Skeletal muscle satellite cell (primary cell): ENCODE results near the gene DTHD1.

Source experiments
- H3K27me3 ChIP-seq: 2 replicates; pipeline ENCODE4 v1.7.0; 2013; ENCODE audit warnings: low read length; ENCODE audit not compliant: control insufficient read depth, insufficient read depth
- H3K36me3 ChIP-seq: 2 replicates; pipeline ENCODE4 v1.7.0; 2013; ENCODE audit warnings: mild to moderate bottlenecking, control low read depth, low read length; ENCODE audit not compliant: insufficient read depth
- H3K4me1 ChIP-seq: 2 replicates; pipeline ENCODE4 v1.7.0; 2013; ENCODE audit warnings: low read length; ENCODE audit not compliant: control insufficient read depth, insufficient read depth
- H3K4me2 ChIP-seq: 2 replicates; pipeline ENCODE4 v1.7.0; 2013; ENCODE audit warnings: mild to moderate bottlenecking, low read length
- H3K4me3 ChIP-seq: 2 replicates; pipeline ENCODE4 v1.7.0; 2013; ENCODE audit warnings: low read length
- H3K9ac ChIP-seq: 2 replicates; pipeline ENCODE4 v1.7.0; 2013; ENCODE audit warnings: mild to moderate bottlenecking, low read depth, low read length, moderate library complexity
- H3K9me3 ChIP-seq: replicated peaks from 2 replicates; pipeline ENCODE4 v1.7.0; 2013; ENCODE audit warnings: mild to moderate bottlenecking, control low read depth, low read length

Gene DTHD1

DNA sequence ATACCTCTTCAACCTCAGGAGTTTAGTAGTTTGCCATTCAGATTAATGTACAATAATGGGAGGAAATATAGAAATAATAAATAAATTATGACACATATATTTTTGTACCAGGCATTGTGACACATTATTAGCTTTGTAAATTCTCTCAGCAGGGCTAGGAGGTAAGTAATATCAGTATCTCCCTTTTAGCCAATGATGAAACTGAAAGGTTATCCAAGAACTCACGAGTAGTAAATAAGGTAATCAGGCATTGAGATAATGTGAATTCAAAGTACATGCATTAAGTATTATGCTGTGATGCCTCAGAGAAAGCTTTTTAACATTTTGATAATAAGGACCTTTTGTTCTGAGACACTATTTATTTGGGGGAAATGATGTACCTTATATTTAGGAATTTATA lies 31.8 kb upstream of the DTHD1 start:
- Histone ChIP-seq H3K9ac (no peak overlapping the region), H3K4me2 (no peak overlapping the region), H3K36me3 (no peaks in the 10 kb centered on the region), H3K4me1 (no peaks in the 10 kb centered on the region), H3K27me3 (no peaks in the 10 kb centered on the region), H3K9me3 (no peaks in the 10 kb centered on the region), H3K4me3 (no peak overlapping the region)

DNA sequence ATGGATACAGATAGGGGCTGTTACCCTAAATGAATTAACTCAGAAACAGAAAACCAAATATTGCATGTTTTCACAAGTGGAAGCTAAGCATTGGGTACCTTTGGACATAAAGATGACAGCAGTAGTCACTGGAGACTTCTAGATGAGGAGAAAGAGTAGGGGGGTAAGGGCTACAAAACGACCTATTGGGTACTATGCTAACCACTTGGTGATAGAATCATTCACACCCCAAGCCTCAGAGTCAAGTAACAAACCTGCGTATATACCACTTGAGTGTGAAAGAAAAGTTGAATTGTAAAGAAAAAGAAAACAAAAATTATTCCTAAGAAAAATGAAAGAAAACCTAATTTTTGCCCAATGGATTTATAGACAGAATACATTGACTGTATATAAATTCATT lies 29.4 kb upstream of the DTHD1 start:
- H3K36me3 ChIP-seq = no peaks in the 10 kb centered on the region
- no peaks in the 10 kb centered on the region for H3K9me3 ChIP-seq
- H3K4me1 ChIP-seq = no peaks in the 10 kb centered on the region
- no peaks in the 10 kb centered on the region for H3K27me3 ChIP-seq
- no peak overlapping the region for H3K4me2 ChIP-seq
- no peak overlapping the region for H3K4me3 ChIP-seq
- H3K9ac ChIP-seq = no peak overlapping the region

DNA sequence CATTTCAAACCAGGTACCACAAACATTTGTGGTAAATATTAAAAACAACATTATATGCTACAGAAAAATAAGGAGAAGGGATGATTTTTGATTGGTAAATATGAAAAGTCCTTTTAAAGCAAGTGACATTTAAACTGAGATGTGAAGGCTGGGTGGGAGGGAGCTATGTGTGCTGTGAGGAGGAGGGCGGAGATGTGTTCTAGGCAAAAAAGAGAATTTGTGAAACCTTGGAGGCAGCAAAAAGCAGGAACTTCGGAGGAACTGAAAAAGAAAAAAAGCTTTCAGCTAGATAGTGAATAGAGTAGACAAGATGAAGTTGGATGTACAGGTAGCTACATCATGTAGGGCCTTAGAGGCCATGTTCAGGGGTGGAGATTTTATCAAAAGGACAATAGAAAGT lies 27.0 kb upstream of the DTHD1 start:
- no peak overlapping the region for H3K4me3 ChIP-seq
- H3K27me3 ChIP-seq = no peaks in the 10 kb centered on the region
- no peaks in the 10 kb centered on the region for H3K4me1 ChIP-seq
- H3K36me3 ChIP-seq = no peaks in the 10 kb centered on the region
- no peak overlapping the region for H3K4me2 ChIP-seq
- no peaks in the 10 kb centered on the region for H3K9me3 ChIP-seq
- H3K9ac ChIP-seq = no peak overlapping the region

DNA sequence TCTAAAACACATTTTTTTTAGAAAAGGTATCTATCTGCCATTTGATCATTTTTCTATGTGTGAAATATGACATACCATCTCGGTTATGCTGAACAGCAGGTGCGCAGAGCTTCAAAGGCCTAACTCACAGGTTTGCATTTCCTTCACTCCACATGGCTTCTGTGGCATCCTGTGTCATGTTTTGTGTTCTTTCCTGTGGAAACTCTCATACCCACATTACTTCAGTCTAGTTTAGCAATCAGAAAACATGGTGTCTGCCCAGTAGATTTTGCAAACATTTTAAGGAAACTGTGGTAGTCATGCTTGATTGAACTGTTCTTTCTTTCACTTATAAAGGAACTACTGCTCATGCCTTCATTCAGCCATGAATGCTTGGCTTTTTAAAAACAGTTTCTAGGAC lies 25.8 kb upstream of the DTHD1 start:
- no peaks in the 10 kb centered on the region for H3K36me3 ChIP-seq
- no peaks in the 10 kb centered on the region for H3K4me1 ChIP-seq
- H3K9ac ChIP-seq = no peak overlapping the region
- no peak overlapping the region for H3K4me2 ChIP-seq
- H3K9me3 ChIP-seq = no peaks in the 10 kb centered on the region
- no peak overlapping the region for H3K4me3 ChIP-seq
- no peaks in the 10 kb centered on the region for H3K27me3 ChIP-seq

DNA sequence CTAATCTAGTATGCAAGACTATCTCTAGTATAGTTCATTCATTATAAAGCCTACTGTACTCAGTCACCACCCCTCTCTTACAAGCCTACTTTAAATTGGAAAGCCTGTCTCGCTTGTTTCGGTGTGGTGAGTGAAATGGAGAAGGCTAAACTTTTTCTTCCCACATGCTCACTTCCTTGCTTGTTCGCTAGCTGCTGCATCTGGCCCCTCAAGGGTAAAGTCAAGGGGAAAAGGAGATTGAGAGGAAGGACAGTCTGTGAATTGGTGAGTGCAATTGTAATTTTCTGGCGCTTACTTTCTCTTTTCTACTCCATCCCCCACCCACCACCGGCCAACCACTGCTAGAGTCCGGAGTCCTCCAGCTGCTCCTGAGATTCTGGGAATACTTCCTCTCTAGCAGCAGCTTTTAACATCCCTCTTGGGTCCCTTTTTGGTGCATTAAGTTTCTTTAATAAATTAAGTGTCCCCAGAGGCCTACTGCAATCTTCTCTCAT lies 25.0 kb upstream of the DTHD1 start:
- no peaks in the 10 kb centered on the region for H3K36me3 ChIP-seq
- no peaks in the 10 kb centered on the region for H3K4me1 ChIP-seq
- no peaks in the 10 kb centered on the region for H3K27me3 ChIP-seq
- no peak overlapping the region for H3K9ac ChIP-seq
- no peaks in the 10 kb centered on the region for H3K9me3 ChIP-seq
- no peak overlapping the region for H3K4me2 ChIP-seq
- no peak overlapping the region for H3K4me3 ChIP-seq

DNA sequence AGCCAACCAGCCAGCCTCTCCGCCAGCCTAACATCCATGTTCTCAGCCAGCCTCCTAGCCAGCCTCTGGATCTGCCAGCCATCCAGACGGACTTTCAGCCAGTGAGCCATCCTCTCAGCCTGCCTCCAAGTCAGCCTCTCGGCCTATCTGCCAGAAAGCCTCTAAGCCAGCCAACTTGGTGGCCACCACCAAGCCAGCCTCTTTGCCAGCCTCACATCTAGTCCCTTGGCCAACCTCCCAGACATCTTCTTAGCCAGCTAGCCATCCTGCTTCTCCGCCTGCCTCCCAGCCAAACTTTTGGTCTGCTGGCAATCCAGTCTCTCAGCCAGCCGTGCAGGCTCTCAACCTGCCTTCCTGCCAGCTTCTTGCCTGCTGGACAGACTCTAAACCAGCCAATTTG lies 20.7 kb upstream of the DTHD1 start:
- H3K4me3 ChIP-seq = no peak overlapping the region
- H3K4me2 ChIP-seq = no peak overlapping the region
- H3K9me3 ChIP-seq = no peaks in the 10 kb centered on the region
- H3K36me3 ChIP-seq = no peaks in the 10 kb centered on the region
- no peaks in the 10 kb centered on the region for H3K4me1 ChIP-seq
- no peaks in the 10 kb centered on the region for H3K27me3 ChIP-seq
- H3K9ac ChIP-seq = no peak overlapping the region

DNA sequence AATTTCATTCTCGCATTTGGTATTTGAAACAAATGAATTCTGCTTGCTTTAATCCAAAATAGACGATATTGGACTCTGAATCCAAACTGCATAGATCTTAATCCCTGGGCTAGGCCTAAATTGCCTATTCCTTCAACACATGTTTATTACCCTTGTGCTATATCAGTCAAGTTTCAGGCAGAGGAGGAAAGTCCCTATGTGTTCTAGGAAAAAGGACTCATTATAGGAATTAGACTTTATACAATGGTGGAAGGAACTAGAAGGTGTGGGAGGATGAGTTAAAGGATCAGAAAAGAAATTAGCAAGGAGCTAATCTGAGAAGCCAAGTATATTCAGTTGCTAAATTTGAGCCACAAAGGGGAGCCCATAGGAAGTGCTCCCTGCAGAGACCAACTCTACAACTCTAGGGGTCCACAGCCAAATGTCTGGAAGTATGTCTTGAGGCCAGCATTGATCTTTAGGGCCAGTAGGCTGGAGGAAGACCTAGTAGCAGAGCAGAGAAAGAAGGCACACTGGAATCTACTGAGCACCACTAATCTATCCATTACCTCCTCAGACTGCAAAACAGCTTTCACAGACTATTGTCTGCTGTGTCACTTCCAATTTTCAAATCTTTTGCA lies 17.1 kb upstream of the DTHD1 start:
- no peaks in the 10 kb centered on the region for H3K4me1 ChIP-seq
- no peaks in the 10 kb centered on the region for H3K27me3 ChIP-seq
- H3K36me3 ChIP-seq = no peaks in the 10 kb centered on the region
- no peaks in the 10 kb centered on the region for H3K9me3 ChIP-seq
- no peak overlapping the region for H3K4me3 ChIP-seq
- H3K9ac ChIP-seq = no peak overlapping the region
- no peak overlapping the region for H3K4me2 ChIP-seq

DNA sequence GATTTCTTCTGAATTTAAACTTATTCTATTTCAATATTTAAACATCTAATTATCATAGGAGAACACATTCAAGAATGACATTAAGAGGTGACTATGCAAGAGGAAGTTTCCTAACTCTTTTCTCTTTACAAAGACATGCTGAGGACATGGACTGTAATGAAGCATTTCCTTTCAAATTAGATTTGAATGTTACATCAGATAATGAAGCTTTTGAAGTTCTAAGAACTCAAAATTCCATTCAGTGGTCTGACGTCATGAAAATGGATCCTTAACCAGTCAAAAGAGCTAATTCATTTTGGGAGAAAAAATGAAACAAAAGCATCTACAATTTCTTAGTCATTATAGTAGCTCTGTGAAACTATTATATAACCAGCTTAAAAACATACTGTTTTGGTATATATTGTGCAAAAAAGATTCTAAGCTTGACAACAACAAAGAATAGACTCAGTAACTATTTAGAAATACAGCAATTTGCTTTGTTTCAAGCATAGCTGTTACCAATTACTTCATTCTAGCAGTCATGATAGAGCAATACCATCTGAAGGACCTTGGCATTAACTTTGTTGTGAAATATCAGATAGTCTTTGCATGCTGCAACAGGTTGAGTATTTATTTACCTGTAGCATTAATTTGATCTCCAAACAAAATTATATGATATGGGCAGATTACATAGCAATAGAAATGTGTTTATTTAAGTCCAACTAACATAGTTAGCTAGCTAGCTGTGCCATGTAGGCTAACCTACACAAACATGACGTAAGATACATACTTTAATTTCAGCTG lies 13.7 kb upstream of the DTHD1 start:
- no peaks in the 10 kb centered on the region for H3K36me3 ChIP-seq
- no peaks in the 10 kb centered on the region for H3K9me3 ChIP-seq
- H3K4me3 ChIP-seq = no peak overlapping the region
- H3K27me3 ChIP-seq = no peaks in the 10 kb centered on the region
- H3K4me2 ChIP-seq = no peak overlapping the region
- H3K4me1 ChIP-seq = no peaks in the 10 kb centered on the region
- no peak overlapping the region for H3K9ac ChIP-seq

DNA sequence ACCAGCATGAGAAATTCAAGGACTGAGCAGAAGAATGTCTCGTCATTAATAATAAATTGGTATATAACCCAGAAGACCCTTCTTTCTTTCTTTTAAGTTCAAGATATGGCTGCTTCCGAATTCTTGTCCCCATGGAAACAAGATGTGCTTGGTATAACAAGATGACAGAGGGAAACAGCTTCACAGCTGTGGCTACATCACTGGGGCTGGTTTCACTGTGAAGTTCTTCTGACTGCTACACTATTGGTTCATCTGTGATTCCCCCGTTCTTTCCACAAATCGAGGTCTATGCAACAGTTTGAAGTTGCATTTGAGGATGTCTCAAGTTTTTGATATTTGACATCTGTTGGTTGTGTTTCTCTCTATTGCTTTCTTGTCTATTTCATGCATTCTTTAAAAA lies 12.3 kb upstream of the DTHD1 start:
- H3K27me3 ChIP-seq = no peaks in the 10 kb centered on the region
- H3K36me3 ChIP-seq = no peaks in the 10 kb centered on the region
- no peaks in the 10 kb centered on the region for H3K4me1 ChIP-seq
- H3K4me3 ChIP-seq = no peak overlapping the region
- no peaks in the 10 kb centered on the region for H3K9me3 ChIP-seq
- no peak overlapping the region for H3K4me2 ChIP-seq
- H3K9ac ChIP-seq = no peak overlapping the region

DNA sequence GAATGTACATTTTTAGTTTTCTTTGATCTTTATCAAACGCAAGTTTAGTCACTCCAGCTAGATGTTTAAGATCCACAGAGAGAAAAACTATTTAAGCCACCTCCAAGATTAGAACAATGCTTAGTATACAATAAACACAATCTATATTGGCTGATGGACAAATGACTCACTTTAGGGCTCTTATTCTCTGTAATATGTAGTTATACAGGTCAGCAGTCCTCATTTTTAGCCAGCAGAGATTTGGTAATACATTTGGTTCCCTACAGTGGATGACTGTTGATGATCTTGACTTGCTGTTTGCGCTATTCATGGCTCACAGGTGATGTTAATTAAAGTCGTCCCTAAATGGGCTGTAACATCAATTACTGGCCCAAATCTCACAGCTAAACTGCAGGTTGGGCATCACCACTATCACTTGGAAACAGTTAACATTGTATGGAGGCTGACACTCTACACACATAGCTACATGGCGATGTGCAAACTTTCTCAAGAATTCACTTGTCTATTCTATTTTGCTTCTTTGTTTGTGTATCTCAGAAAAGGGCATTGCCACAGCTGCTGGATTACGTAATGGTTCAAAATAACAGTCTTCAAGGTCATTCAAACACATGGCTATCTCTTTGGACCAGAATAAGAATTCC lies 11.8 kb upstream of the DTHD1 start:
- H3K4me3 ChIP-seq = no peak overlapping the region
- no peak overlapping the region for H3K9ac ChIP-seq
- no peaks in the 10 kb centered on the region for H3K9me3 ChIP-seq
- H3K36me3 ChIP-seq = no peaks in the 10 kb centered on the region
- H3K27me3 ChIP-seq = no peaks in the 10 kb centered on the region
- H3K4me1 ChIP-seq = no peaks in the 10 kb centered on the region
- no peak overlapping the region for H3K4me2 ChIP-seq

DNA sequence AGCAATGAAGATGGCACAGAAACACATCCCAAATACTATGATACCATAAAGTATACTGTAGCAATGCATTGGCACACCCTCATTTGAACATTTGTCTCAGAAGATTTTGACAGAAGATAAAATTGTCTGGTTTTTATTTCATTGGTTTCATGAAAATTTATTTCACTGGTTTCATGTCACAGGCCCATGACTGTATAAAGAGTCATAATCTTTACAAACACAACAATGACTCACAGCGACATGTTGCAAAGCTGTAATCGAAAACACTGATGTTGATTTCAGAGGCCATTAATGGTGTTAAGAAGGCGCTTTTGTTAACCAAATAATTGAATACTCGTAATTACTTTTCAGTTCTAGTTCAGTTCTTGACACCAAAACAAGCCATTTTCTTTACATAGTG lies 8.1 kb upstream of the DTHD1 start:
- no peak overlapping the region for H3K4me3 ChIP-seq
- no peaks in the 10 kb centered on the region for H3K27me3 ChIP-seq
- H3K4me2 ChIP-seq = no peak overlapping the region
- H3K9ac ChIP-seq = no peak overlapping the region
- H3K4me1 ChIP-seq = no peaks in the 10 kb centered on the region
- H3K36me3 ChIP-seq = no peaks in the 10 kb centered on the region
- peaks cover 4% of the 10 kb centered on the region for H3K9me3 ChIP-seq
